ENCODE results near the gene HAS3.
A peak's percentile ranks its signal among the peaks of the same experiment; 100 is the strongest.
"Not testable (repeated sequence)": the region's sequence is repeated elsewhere in the genome, so short reads cannot be mapped to it uniquely, and the experiment has no call there.

Gene HAS3, protein sequence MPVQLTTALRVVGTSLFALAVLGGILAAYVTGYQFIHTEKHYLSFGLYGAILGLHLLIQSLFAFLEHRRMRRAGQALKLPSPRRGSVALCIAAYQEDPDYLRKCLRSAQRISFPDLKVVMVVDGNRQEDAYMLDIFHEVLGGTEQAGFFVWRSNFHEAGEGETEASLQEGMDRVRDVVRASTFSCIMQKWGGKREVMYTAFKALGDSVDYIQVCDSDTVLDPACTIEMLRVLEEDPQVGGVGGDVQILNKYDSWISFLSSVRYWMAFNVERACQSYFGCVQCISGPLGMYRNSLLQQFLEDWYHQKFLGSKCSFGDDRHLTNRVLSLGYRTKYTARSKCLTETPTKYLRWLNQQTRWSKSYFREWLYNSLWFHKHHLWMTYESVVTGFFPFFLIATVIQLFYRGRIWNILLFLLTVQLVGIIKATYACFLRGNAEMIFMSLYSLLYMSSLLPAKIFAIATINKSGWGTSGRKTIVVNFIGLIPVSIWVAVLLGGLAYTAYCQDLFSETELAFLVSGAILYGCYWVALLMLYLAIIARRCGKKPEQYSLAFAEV

DNA sequence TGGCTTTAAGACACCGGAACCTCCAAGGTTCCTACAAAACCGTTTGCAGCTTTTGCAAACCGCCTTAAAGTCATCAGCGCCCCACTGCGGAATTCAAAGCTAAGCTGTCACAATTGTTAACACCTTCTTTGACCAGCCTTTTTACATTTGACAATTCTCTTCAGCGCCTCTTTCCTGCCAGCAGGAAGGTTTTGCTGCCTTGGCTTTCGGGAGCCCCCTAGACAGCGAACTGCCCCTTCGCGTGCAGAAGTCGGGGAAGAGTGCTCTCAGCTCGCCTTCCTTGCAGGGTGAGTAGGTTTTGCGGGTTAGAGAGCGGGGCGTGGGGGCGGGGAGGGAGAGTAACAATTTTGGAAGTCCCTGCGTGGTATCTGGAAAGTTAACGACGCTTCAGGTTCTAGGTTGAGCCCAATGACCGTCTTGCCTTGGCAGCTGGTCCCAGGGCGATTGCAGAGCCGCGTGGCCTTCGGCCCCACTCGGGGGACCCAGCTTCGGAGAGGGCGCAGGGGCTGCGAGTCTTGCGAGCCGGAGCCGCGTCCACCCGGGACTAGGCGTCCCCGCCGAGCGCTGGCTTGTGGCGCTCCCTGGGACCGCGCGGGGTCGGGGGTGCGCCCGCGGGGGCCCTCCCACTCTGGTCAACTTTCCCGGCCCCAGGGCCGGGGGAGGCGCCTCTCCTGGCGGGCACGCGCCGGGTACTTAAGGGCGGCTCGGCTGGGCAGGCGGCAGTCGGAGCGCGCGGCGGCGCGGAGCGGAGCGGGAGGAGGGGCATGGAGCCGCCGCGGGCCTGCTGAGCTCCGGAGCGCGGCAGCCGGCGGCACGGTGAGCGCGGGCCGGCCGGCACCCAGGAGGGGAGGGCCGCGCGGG is at the start of gene HAS3:
Gene HAS3, plus strand, starts transcription at position 153 of the 861 bp plus-strand sequence. CDS start 3,743 bp downstream, outside the sequence.
- peak; percentile 78 for FAIRE-seq
- DNase-seq (ENCODE audit: insufficient read length, low spot score) = peak; percentile 70

DNA sequence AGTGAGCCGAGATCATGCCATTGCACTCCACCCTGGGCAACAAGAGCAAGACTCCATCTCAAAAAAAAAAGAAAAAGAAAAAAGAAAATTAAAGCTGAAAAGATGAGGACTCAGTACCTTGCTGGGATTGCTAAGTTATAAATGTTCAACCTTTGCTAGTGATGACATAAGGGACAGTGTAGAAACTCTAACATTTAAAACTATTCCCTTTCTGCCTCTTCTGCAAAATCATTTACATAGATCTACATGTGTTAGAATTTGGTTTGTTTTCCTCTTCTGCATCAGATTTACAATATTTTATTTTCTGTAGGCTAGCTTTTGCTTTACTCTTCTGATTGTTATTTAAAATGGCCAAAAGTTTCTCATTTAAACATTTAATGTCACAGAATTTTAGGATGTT is 49.5 kb upstream of the HAS3 start:
- no peak for DNase-seq (ENCODE audit: insufficient read length, low spot score)
- no peak for FAIRE-seq

DNA sequence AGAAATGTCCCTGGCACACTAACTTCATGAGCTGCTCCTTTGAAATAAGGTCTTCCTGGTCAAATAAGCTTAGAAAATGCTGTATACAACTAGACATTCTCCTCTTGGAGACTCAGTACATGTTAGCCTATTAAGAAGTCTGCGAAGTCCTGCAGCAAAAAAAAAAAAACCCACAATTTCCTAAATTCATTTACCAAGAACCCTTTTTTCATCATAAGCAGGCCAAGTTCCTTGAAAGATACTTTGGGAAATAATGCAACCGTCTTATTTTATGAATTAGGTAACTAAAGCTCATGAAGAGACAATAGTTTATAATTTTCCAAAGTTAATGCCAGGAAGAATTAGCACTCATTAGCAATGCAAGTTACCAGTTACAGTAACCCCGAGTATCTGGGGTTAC is 49.0 kb upstream of the HAS3 start:
- FAIRE-seq = no peak
- no peak for DNase-seq (ENCODE audit: insufficient read length, low spot score)

DNA sequence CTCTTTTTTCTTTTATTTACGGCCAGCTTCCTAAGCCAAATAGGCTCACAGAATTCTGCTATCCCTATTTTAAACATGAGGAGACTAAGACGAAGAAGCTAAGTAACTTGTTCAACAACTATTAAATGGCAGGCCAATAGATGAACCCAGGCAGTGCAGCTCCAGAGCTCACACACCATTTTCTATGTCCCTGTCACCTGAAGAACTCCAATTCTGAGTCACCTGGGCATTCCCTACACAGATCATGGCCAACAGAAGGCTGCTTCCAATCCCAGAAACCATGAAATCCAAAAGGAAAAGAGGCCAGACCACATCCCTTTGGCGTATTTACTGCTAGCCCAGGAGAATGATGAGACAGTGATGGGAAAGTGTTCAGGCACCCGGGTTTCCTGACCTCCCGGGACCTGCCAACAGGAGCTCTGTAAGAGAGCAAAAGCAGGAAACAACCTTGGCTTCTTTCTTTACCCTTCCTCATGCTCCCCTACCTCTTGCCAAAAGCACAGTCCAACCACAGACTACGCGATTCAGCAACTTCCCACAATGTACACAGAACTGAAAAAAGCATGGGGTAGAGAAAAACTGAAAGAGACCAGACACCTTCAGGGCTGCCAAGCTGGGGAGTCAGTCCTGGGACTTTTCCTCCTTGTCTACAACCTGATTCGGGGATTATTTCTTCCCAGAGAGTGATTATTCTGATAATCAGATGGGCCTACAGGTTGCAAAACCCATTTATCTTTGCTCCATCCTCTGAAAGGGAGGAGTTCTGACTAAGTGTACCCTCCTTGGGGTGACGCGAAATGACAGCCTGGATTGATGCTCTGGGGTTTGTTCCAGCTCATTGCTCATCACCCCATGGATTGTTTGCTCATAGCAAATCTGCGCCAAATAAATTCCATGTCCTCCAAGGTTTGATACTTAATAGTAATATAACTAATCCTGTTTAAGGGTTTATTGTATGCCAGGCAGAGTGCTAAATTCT is 47.8 kb upstream of the HAS3 start:
- FAIRE-seq (peak; percentile 23), DNase-seq (ENCODE audit: insufficient read length, low spot score) (no peak)

DNA sequence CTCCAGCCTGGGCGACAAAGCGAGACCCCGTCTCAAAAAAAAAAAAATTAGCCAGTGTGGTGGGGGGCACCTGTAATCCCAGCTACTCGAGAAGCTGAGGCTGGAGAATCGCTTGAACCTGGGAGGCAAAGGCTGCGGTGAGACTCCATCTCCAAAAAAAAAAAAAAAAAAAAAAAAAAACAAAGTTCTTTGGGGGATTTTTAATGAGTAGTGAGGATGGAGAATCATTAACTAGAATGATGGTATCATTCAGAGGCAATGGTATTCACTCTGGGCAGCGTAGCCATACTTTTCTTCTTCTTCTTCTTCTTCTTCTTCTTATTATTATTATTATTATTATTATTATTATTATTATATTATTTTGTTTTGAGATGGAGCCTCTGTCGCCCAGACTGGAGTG is 42.0 kb upstream of the HAS3 start:
- not testable (repeated sequence) for FAIRE-seq; DNase-seq (ENCODE audit: insufficient read length, low spot score)

DNA sequence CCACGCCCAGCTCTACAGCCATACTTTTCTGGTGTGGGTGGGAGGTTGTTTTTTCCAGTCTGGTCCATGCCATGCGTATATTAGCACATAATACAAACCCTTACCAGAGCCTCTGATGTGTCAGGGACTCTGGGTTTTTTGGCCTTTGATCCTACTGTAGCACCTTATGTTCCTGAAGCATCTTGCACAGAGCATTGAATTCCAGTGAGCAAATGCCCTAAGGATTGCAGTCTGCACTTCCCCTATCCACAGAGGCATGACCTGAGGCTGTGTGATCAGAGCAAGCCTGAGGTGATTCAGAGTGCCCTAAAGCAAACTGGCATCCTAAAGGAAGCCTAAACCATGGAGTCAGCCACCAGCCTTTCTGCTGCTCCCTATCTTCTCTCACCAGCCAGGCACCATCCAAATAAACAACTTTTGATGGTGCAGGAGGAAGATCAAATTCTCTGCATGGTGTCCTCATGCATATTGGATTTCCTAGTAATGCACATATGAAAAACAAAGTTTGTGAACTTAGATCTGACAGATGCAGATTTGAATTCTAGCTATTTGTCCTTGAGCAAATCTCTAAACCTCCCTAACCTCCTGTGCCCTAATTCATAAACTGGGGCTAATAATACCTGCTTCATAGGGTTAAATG is 41.2 kb upstream of the HAS3 start:
- FAIRE-seq = no peak
- DNase-seq (ENCODE audit: insufficient read length, low spot score) = no peak

DNA sequence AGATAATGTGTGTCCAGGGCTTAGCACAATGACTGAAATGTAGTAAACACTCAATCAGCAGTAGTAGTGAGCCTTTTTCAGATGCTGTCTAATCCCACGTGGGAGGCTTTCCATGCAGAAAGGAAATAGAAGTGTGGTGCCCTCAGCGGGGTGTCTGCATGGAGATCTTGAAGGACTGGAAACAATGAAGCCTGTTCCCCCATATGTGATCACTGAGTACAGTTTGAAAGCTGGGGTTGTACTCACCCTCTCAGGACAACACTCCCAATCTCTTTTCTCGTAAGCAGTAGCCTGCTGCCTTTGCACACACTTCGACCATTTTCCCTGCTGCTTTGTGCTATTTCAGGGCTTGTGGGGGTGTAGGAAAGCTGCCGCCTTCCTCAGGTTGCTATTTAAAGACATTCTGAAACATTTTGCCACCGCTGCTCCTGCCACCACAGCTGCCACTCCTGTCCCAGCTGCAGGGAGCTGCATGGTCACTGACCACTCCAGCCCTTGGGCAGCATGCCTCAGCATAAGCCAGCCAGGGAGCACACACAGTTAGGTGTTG is 40.6 kb upstream of the HAS3 start:
- DNase-seq (ENCODE audit: insufficient read length, low spot score) (no peak), FAIRE-seq (no peak)

DNA sequence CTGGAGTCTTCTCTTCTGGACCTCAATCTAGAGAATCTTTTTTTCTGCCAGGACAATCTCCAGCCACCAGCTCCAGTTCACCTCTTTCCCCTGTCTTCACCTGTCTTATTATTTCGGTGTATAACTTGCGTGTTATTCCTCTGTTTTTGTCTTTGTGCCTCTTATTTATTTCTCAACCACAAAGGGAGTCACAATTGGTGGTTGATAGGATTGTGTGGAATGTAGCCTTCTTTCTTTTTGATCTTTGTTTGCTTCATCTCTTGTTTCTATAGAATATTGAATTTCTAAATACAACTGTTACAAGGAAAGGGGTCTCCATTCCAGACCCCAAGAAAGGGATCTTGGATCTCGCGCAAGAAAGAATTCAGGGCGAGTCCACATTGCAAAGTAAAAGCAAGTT is 35.9 kb upstream of the HAS3 start:
- FAIRE-seq = no peak
- DNase-seq (ENCODE audit: insufficient read length, low spot score) = no peak

DNA sequence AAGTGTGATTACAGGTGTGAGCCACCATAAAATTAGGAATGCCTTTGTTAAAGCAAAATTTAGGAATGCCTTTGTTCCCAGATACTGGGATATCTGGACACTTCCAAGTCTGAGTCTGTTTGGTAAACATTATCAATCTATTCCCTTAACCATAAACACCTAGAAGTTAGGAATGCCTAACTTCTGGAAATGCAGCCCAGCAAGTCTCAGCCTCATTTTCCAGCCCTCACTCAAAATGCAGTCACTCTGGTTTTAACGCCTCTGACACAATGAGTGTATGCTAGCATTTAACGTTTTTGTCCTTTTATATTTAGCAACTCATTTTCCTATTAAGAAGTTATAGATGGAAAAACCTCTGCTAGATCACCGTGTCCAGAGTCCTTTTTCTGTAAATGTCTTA is 34.4 kb upstream of the HAS3 start:
- FAIRE-seq = no peak
- no peak for DNase-seq (ENCODE audit: insufficient read length, low spot score)

DNA sequence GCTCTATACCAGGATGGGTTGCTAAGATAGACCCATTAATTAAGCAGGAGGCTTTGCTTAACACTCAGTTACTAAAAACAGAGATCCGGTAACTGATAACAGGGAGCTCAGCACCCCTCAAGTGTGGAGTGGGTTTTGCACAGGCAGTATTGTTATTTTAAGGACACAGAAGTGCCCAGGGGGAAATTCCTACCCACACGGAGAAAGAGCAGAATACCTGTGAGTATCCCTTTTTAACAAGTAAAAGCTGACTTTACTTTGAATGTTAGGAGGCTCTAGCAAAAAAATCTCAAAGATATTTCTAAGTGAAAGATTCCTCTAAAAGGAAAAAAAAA is 32.8 kb upstream of the HAS3 start:
- no peak for FAIRE-seq
- no peak for DNase-seq (ENCODE audit: insufficient read length, low spot score)

DNA sequence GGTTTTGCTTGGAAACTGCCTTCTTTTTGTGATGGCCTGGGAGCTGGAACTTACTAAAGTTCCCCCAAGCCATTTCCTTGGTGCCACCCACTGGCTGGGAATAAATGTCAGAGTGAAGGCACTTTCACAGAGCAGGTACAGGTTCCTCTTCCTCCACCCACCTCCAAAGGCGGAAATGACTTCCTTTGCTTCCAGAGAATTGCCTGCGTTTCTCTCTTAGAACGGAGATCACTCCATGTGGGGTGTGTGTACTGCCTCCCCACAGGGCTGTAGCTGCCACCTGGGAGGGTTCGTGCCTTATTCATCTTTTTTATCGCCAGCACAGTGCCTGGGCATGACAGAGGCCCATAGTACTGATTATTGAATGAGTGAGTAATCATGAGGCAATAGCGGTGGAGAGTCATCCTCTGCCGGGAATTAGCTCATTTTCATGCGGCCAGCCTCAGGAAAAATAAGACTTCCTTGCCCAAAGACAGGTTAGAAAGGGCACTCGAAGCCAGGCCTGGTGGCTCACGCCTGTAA is 32.2 kb upstream of the HAS3 start:
- DNase-seq (ENCODE audit: insufficient read length, low spot score) = no peak
- FAIRE-seq = no peak

DNA sequence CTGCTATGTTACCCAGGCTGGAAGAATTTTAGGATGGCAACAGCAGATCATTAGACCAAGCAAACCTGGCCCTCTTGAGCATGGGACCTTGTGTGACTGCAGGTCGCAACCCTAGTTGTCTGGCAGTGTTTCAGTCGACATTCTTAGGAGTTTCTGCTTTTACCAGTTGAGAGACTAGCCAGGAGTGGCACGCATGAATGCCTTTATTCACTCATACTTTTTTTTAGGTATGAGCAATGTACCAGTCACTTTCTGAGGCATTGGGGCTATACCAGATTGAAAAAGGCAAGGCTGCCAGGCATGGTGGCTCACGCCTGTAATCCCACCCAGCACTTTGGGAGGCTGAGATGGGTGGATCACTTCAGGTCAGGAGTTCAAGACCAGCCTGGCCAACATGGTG is 28.2 kb upstream of the HAS3 start:
- DNase-seq (ENCODE audit: insufficient read length, low spot score) (no peak), FAIRE-seq (no peak)

DNA sequence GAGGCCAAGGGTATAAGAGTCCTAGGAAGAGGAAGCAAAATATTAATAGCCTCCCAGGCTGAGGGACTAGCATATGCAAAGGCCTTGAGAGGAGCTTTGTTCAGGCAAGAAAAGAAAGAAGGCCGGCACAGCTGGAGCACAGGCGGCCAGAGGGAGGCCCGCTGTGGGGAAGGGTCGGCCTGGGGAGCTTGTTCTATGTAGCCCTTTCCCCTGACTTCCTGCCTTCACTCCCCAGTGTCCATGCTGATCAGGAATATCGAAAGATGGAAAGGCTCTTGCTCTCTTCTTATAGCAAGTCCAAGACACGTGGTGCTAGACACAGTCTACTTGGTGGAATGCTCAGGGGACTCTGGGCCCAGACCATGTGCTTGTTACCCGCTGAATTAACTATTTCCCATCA is 27.4 kb upstream of the HAS3 start:
- DNase-seq (ENCODE audit: insufficient read length, low spot score) (no peak), FAIRE-seq (no peak)

DNA sequence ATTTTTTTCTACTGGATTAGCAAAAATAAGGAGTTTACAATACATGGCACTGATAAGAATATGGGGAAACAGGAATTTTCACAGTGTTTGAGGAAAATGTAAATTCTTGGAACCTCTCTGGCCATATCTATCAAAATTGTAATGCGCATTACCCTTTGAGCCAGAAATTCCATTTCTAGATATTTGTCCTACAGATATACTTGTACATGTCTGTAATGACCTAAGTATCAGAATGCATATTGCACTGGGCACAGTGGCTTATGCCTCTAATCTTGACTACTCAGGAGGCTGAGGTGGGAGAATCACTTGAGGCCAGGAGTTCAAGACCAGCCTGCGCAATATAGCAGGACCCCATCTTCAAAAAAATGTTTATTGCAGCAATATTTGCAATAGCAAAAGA is 25.8 kb upstream of the HAS3 start:
- FAIRE-seq (no peak), DNase-seq (ENCODE audit: insufficient read length, low spot score) (no peak)

DNA sequence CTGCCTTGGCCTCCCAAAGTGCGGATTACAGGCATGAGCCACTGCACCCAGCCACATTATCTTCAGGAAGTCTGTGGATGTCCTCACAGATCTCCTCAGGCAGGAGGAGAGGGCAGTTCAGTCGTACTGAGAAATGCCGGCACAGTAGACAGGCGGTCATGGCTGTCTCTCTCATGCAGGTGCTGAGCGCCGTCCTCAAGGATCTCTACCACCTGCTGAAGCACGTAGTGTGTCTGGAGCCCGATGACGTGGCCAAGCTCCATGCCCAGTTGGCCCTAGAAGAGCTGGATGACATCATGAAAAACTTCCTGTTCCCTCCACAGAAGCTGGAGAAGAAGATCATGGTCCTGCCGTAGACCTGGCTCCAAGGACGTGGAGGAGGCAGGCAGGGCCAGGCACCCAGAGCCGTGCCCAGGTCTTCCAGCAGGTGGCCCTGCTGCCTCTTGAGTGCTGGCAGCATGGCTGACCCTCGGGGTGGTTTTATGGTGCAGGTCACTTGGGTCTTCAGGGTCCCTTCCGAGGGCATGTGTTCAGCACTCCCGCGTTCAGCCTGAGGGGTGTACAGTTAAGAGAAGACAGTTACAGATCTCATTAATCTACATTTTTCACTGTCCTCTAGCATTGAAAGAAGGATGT is 22.0 kb upstream of the HAS3 start:
- DNase-seq (ENCODE audit: insufficient read length, low spot score) = no peak
- FAIRE-seq = no peak

DNA sequence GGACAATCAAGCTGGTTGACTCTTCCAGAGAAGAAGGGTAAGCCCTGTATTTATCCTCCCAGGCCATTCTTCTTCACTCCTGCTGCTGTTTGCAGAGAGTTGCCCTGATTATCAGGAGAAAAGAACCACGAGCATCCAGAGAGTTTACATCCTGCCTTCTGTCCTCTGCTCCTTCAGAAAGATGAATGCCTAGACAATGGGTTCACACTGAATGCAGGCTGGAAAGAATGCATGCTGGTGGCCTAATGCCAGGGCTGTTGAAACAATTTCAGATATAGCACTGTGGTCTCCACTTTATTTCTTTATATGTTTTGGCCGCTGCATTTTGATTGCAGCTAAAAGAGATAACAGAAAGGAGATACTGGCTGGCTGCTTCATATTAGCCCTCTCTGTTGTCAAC is 21.2 kb upstream of the HAS3 start:
- DNase-seq (ENCODE audit: insufficient read length, low spot score) = no peak

DNA sequence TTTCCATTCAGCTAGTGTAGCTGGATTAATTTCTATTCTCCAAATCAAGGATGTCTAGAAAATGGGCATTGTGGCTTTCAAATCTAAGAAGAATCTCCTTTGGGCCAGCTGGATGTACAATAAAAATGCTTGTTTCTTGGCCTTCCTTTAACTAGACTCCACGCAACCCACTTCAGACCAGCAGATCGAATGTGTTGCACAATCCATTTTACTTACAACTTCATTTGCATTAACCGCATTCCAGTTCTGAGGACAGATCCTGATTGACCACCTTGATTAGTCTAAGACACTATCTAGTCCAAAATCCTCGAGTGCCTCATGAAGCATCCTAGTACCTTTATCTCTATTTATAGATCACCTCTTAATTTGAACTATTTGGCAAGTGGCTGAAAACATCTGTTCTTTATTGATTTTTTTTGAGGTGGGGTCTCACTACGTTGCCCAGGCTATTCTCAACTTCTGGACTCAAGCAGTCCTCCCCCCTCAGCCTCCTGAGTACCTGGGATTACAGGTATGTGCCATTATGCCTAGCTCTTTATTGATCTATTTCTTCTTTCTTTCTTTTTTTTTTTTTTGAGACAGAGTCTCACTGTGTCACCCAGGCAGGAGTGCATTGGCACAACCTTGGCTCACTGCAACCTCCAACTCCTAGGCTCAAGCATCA is 20.3 kb upstream of the HAS3 start:
- FAIRE-seq = no peak
- DNase-seq (ENCODE audit: insufficient read length, low spot score) = no peak

More for the DNA sequence above, 21.2 kb upstream of the HAS3 start:
- no peak for FAIRE-seq

DNA sequence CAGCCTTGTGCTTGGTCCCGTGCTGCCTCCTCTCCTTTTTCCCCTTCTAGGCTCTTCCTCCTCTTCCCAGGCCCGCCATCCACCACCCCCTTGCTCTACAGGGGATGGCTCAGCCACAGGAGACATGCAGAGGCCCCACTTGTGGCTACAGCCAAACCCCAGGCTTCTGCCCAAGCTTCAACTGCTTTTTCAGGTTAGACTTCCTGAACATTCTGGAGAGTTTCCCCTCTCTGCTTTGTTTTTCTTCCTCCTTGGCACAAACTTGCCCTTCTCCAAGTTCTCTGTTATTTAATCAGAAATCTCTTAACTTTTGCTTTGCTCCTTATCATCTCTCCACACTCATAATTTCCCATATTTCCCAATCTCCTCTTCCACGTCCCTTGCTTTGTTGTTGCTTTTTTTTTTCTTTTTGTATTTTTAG is 18.3 kb upstream of the HAS3 start:
- DNase-seq (ENCODE audit: insufficient read length, low spot score) = no peak
- FAIRE-seq = no peak

DNA sequence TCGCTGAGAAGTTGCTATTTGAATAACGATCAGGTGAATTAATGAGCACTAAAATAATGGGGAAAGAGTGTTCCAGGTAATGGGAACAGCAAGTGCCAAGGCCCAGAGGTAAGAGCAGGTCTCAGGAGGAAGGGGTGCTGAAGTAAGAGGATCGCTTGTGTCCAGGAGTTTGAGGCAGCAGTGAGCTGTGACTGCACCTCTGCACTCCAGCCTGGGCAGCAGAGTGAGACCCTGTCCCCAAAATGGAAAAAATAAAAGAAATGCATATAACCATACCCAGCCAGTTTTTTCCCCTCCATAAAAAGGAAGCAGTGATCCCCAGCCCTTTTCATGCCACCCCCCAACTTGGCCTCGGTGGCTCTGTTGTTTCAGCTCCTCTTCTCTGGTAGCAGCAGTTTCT is 16.8 kb upstream of the HAS3 start:
- DNase-seq (ENCODE audit: insufficient read length, low spot score) (no peak), FAIRE-seq (no peak)
